ENCODE data around the gene CES4A. TPM values are rescaled to one million over a fixed set of nuclear protein-coding genes. Genes with fewer than 3 reads are reported as not detected.

The CES4A gene
- total and polyA plus RNA-seq, 2 of the 13 experiments (the other 11 are each of a cell fraction or from before 2014, with no cell fraction given), result 0.09 to 0.17 TPM

GRCh38 chr16:66996324-66996982 lies 8.1 kb downstream of the CES4A start (continued):
- TF ChIP-seq ZNF646 (CRISPR knock-in tag; IDR thresholded peaks at IDR 0.05) (no peak), ARID5B (CRISPR knock-in tag; IDR thresholded peaks at IDR 0.05) (peak; percentile 89), KLF9 (CRISPR knock-in tag; IDR thresholded peaks at IDR 0.05; ENCODE audit: low read depth) (no peak), ZNF382 (CRISPR knock-in tag; IDR thresholded peaks at IDR 0.05; ENCODE audit: borderline replicate concordance) (no peak), GATA4 (IDR thresholded peaks at IDR 0.05; ENCODE audit: borderline replicate concordance, low read depth) (no peak), KAT7 (CRISPR knock-in tag; IDR thresholded peaks at IDR 0.05; ENCODE audit: borderline replicate concordance) (no peak), ZNF232 (CRISPR knock-in tag; IDR thresholded peaks at IDR 0.05; ENCODE audit: borderline replicate concordance) (no peak), ZNF512B (CRISPR knock-in tag; IDR thresholded peaks at IDR 0.05; ENCODE audit: borderline replicate concordance) (no peak), FOXP1 (IDR thresholded peaks at IDR 0.05) (peak; percentile 93; the same call in 1 of the 2 replicates), FOXP1 (CRISPR knock-in tag; IDR thresholded peaks at IDR 0.05) (peak; percentile 99), HIVEP1 (CRISPR knock-in tag; IDR thresholded peaks at IDR 0.05) (no peak), ZNF546 (CRISPR knock-in tag; conservative IDR thresholded peaks at IDR 0.05) (no peak), ZFP41 (CRISPR knock-in tag; IDR thresholded peaks at IDR 0.05; ENCODE audit: borderline replicate concordance) (no peak), ZNF326 (CRISPR knock-in tag; IDR thresholded peaks at IDR 0.05; ENCODE audit: borderline replicate concordance) (no peak), MIER3 (CRISPR knock-in tag; IDR thresholded peaks at IDR 0.05; ENCODE audit: borderline replicate concordance) (peak; percentile 67; the same call in 1 of the 2 replicates), NFKBIZ (CRISPR knock-in tag; IDR thresholded peaks at IDR 0.05) (no peak)
